ENCODE data around the gene FZR1.

Gene FZR1

DNA sequence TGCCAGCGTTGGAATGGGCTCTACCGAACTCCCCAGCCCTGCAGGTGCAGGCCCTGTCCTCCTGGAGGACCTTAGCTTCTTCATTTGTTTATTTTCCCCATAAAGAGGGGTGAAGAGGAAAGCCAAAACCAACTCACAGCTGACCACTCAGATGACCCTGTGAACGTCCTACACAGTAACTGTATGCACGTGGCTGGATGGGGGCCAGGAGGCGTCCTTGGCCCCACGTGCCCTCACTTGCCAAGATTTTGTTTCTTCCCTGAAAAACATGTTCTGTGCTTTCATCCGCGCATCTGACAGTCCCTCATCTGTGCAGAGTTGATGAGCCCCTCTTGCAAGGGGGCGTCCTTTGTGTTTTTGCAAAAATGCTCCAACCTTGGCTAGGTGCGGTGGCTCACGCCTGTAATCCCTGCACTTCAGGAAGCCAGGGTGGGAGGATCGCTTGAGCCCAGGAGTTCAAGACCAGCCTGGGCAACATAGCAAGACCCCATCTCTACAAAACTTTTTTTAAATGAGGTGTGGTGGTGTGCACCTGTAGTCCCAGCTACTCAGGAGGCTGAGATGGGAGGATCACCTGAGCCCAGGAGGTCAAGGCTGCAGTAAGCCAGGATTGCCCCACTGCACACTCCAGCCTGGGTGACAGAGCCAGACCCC lies 27.6 kb downstream of the FZR1 start:
- no peak for DNase-seq

DNA sequence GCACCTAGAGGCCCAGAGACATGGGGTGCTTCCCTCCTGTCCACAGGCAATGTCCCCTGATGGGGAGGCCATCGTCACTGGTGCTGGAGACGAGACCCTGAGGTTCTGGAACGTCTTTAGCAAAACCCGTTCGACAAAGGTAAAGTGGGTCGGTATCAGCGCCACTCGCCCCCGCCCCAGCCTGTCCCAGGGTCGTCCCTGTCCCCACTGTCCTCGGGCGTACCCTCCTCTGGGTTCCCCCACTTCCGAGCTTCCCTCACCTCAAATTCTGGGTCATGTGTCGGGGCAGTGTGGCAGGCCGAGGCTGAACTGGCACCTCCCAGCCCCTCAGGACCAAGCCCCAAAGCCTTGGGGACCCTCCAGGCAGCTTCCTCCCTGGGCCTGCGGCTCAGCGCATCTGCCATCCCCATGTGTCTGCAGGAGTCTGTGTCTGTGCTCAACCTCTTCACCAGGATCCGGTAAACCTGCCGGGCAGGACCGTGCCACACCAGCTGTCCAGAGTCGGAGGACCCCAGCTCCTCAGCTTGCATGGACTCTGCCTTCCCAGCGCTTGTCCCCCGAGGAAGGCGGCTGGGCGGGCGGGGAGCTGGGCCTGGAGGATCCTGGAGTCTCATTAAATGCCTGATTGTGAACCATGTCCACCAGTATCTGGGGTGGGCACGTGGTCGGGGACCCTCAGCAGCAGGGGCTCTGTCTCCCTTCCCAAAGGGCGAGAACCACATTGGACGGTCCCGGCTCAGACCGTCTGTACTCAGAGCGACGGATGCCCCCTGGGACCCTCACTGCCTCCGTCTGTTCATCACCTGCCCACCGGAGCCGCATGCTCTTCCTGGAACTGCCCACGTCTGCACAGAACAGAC lies 28.5 kb downstream of the FZR1 start:
- no peak for DNase-seq

DNA sequence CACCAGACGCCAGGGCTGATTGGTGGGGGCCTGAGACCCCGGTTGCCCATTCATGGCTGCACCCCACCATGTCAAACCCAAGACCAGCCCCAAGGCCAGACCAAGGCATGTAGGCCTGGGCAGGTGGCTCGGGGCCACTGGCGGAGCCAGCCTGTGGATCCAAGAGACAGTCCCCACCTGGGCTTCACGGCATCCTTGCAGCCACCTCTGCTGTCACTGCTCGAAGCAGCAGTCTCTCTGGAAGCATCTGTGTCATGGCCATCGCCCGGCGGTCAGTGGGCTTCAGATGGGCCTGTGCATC lies 29.1 kb downstream of the FZR1 start:
- no peak for DNase-seq

DNA sequence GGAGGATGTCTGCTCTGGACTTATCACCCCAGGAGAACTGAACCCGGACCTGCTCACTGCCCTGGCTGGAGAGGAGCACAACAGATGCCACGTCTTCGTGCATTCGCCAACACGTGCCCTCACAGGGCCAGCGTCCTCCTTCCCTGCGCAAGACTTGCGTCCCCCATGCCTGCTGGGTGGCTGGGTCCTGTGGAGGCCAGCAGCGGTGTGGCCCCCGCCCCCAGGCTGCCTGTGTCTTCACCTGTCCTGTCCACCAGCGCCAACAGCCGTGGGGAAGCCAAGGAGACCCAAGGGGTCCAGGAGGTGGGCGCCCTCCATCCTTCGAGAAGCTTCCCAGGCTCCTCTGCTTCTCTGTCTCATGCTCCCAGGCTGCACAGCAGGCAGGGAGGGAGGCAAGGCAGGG lies 29.5 kb downstream of the FZR1 start:
- DNase-seq, result no peak

DNA sequence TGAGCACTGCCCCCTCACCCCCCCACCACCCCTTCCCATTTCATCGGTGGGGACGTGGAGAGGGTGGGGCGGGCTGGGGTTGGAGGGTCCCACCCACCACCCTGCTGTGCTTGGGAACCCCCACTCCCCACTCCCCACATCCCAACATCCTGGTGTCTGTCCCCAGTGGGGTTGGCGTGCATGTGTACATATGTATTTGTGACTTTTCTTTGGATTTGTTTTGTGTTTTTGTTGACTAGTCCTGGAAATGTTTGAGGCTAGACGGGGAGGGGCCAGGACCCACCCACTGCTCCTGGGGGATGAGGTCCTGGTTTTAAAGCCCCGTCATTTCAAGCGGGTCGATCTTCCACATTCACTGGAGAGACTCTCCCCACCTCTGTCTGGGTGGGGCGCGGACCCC lies 29.9 kb downstream of the FZR1 start:
- no peak for DNase-seq

DNA sequence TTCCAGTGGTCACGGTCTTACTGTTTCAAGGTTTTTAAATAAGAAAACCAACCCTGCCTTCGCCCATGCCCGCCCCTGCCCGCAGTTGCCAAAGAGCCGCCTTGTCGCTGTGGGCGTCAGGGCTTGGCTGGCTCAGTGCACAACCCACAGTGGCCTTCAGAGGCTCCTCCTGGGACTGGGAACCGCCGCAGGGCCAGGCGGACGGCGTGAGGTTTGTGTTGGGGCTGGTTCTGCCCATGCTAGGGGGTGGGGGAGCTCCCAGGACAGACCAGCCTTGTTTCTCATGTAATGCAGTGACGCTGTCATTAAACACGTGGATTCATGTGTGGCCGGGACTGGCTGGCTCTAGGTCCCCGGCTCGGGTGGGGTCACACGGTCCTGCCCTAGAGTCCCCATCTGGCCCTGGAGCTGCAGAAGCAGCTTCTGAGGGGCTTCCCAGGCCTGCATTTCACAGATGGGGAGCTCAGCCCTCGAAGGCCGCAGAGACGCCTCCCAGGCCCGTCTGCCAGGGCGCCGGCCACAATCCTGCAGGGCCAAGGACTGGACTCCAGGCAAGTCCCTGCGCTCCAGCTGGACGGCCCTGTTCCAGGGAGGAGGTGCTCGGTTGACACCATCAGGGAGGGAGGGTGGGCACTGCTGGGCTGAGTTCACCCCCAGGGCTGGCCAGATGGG lies 30.5 kb downstream of the FZR1 start:
- DNase-seq, result no peak

DNA sequence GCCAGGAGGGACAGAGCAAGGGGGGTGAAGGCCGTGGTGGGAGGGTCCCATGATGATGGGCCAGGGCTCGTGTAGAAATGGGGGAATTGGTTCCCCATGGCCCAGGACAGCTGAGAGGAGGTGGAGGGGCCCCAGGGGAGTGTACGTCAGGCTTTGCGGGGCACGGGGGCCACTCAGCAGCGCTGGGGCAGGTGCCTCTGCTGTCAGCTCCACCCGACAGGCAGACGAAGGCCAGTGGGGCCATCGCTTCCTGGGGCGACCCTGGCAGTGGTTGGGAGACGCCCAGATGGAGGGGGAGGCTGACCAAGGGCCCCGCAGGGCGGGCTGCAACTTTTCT lies 31.0 kb downstream of the FZR1 start:
- DNase-seq, result no peak

DNA sequence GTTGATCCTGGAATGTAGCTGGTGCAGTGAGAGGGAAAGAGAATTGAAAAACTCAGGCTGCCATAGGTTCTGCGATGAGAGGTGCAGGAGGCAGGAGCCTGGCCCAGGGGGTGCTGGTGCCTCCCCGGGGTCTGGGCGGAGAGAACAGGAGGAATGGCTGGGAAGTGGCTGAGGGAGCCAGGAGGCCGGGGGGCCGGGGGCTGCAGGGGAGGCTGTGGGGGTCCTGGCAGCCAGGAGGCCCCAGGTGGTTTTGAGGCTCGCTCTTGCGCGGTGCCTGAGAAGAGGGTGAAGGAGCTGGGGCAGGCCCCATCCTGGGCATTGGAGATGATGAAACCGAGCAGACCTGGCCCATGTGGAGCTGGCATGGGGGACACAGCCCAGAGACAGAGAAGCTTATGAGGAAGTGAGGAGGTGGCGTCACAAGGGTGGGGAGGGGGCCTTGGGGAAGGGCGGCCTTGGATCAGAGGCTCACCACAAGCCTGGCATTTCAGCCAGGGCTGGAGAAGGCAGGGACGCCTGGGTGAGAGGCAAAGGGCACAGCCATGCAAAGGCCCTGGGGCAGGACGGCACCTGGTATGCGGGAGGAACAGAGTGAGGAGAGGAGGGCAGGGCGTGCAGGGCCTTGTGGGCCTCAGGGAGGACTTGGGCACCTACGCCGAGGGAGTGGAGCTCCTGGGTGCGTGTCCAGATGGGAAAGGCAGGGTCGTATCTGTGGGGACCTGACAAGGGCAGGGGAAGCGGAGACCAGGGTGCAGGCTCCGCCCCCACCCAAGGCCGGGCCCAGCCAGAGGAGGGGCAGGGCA lies 31.5 kb downstream of the FZR1 start:
- DNase-seq, result no peak

DNA sequence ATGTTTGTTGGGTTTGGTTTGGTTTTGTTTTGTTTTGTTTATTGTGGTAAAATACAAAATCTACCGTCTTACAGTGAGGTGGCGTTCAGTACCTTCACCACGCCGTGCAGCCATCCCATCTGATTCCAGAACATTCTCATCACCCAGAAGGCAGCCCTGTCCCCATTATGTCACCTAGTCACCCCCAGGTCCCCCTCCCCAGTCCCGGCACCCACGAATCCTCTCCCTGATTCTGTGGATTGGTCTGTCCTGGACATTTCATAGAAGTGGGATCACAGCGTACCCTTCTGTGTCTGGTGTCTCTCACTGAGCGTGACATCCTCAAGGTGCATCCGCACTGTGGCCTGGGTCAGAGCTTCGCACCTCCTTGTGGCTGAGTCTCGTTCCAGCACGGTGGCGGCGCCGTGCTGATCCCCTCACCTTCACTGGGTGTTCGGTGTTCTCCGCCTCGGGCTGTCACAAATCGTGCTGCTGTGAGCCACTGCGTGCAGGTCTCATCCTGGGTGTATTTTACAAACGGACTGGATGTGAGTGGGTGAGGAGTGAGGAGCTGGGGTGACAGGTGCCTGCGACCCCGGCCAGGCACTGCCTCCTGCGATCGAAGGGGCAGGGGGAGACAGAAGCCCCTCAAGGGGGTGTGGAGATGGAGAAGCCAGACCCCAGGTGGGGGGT lies 32.3 kb downstream of the FZR1 start:
- DNase-seq, result no peak

DNA sequence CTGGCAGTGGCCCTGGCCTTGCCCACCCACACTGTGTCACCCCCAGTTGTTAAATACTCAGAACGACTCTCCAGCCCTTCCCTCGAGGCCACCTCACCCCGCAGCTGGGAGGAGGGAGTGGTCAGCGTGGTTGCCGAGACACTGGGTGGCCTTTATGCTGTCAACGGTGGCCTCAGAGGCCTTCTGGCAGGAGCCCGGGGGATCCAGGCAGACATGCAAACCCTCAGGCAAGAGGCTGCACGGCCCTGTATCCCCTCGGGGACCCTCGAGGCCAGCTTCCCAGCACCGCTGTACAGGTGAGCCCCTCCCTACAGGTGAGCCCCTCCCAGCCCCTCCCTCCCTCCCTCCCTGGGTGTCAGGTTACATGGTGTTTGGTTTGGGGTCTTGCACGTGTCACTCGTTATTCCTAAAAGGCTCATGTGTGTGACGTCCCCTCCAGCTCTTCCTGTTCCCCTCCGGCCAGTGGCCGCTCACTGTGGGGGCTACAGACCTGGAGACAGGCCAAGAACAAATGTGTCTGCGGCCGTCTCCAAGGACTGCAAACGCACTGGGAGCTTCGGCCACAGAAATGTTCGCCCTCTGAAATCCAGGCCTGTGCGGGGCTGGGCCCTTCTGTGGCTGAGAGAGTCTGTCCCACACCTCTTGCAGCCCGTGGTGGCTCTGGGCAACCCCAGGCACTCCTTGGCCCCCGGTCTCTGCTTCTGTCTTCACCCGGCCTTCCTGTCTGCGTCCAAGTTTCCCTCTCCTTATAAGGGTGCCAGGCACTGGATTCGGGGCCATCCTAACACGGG lies 33.0 kb downstream of the FZR1 start, which contains the start of gene TEKTIP1:
TEKTIP1 (plus strand) TSS at position 210 of the 791 bp plus-strand sequence; CDS start at position 214, 4 bp downstream.
- no peak for DNase-seq

DNA sequence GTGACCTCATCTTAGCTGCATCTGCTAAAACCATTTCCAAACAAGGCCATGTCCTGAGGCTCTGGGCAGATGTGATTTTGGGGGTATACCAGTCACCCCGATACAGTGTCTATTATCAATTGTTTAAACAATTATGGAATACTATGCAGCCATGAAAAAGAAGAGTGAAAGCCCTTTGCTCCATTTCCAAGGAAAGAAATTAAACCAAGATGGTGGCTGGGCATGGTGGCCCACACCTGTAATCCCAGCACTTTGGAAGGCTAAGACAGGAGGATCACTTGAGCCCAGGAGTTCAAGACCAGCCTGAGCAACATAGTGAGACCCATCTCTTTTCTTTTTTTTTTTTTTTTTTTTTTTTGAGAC lies 33.6 kb downstream of the FZR1 start:
- DNase-seq, result no peak

DNA sequence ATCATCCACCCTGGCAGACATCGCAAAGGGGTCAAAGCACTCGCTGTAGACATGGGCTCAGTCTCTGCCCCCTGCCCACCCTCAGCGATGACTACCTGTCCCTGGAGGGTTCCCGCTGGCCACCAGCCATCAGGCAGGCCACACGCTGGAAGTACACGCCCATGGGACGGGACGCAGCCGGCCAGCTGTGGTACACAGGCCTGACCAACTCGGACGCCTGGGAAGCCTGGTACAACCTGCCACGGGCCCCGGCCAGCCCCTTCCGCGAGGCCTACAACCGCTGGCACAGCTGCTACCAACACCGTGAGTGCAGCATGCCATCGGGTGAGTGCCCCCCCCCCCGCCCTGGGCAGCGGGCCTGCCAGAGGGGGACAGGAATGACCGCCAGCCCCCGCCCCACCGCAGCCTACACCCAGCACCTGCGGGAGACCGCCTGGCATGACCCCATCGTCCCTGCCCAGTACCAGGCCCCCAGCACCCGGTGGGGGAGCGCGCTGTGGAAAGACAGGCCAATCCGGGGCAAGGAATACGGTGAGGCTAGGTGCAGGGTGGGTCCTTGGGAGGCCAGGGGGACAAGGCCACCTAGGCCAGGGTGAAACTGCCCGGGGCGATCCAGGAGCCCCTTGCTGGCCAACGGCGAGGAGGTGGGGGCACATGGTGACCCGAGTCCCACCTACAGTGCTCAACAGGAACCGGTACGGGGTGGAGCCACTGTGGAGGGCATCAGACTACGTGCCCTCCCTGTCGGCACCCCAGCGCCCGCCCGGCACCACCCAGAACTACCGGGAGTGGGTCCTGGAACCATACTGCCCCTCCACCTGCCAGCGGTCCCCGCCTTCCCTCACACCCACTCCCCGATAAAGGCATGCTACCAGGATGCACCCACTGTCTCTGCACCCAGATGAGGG lies 37.3 kb downstream of the FZR1 start:
- DNase-seq, result no peak

DNA sequence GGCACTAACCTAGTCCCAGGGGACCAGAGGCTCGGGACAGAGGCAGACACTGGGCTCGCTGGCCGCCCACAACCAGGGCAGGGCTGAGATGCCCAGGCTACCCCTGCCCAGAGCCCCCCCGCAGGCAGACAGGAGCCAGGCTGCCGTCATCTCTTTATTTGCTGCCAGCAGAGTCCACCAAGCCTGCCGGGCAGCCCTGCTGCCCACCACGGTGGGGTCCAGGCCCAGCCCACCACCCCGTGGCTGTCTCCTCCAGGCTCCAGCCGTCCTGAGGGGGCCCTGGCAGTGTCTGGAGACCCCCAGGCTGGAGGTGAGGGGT lies 37.9 kb downstream of the FZR1 start:
- no peak for DNase-seq

DNA sequence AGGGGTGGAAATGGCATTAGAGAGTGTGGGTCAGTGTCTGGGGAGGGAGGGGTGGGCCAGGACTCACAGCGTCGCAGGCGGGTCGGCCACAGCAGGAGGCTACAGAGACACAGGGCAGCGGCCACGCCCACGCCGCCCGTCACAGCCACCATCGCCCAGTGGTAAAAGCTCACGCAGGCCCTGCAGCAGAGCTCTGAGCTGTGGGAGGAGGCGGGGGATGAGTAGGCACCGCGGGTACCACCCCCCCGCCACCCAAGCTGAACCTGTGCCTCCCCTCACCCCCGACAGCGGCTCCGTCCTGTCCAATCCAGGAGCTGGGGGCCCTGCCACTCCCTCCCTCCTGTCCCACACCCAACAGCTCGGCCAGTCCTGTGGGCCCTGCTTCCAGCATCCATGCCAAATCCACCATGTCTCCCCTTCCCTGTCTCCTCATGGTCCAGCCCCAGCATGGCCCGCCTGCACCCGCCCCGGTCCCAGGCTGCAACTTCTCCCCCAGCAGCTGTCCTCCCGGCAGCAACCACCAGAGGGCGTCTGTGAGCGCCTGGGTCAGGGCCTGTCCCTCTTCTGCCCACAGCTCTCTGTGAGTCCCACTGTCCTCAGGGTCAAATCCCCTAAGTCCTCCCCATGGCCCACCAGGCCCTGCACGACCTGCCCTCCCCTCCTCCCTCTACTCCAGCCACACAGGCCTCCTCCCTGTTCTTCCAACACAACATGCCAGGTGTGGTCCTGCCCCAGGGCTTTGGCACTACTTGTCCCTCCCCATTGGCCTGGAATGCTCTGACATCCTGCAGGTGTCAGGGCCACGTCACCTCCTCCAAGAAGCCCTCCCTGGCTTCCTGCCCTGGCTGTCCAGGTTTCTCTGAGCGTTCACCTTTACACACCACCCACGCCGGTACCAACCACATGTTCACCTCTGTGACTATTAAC lies 38.9 kb downstream of the FZR1 start:
- no peak for DNase-seq

DNA sequence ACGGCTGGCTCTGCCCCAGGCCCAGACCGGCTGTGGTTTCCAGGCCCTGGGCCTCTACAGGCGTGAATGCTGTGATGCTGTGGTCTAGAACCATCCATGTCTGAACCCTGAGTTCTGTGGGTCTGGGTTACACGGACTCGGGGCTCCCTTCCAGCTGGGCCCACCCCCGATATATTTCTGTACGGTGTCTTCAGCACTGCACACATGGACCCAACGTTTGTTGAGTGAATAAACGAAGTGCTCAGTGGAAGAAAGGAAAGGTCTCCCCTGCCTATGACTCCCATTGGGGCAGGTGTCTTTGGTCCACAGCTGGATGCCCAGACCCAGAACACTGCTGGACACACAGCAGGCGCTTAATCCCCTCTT lies 39.5 kb downstream of the FZR1 start:
- no peak for DNase-seq

DNA sequence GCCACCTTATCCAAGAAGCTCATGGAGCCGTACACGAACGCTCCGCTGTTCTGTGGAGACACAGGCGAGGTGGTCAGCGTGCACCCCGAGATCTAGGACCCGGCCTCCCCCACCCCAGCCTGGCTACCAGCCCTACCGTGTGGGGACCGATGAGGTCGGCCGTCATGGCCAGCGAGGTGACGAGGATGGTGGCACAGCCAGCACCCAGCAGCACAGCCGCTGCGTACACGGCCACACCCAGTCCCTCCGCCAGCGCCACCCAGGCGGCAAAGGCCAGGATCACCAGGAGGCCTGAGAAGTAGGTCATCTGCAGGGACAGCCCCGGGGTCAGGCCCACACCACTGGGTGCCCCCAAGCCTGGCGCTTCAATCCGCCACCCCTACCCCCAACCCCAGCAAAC lies 40.0 kb downstream of the FZR1 start:
- DNase-seq, result no peak

DNA sequence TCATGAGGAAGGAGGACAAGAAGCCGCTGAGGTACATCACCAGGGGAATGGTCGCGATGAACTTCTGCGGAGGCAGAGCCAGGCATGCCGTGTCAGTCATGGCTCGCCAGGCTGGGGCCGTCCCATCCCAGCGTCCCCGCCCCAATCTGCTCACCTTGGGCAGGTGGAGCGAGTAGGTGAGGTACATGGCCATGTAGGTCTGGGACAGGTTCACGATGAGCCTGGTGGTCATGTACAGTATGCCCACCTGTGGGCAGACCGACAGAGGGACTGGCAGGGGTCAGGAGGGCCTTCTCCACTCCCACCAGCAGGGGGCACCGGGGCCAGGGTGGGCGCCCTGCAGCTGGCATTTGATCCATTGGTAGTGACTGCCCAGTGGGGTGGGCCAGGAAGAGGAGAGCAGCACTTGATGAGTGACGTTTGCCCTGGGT lies 41.2 kb downstream of the FZR1 start:
- no peak for DNase-seq

DNA sequence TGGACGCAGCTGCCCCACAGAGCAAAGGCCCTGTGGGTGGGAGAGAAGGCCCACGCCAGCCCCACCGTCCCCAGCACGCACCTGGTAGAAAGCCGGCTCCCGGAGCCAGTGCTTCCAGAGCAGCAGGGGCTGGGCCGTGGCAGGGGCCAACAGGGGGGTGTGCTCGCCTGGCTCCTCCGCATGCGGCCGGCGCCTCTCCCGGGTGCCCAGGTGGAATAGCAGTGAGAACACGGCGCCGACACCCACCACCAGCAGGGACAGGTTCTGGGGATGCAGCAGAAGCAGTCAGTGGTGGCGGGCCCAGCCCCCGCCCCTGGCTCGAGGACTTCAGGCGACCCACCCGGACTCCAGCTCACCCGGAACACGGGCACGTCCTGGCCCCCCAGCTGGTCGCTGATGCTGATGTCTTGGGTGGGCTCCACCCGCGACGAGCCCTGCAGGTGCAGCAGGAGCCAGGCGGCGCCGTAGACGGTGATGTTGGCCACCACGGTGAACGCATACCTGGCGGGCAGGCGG lies 41.7 kb downstream of the FZR1 start:
- DNase-seq, result no peak

DNA sequence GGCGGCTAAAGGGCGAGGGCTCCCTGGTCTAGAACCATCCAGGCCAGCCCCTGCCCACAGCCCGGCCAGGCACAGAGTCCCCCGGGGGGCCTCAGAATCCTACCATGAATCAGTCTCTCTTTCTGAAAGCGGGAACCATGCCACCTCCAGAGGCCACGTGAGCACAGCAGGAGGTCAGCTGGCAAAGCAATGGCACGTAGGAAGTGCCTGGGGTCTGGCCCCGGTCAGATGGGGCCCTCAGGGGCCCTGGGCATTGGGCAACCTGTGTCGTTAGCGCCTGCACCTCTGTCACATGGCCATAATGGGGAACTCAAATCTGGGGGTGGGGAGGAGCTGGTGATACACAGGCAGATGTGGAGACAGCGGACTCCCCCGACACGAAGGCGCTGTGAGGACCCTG lies 42.5 kb downstream of the FZR1 start:
- DNase-seq, result no peak

DNA sequence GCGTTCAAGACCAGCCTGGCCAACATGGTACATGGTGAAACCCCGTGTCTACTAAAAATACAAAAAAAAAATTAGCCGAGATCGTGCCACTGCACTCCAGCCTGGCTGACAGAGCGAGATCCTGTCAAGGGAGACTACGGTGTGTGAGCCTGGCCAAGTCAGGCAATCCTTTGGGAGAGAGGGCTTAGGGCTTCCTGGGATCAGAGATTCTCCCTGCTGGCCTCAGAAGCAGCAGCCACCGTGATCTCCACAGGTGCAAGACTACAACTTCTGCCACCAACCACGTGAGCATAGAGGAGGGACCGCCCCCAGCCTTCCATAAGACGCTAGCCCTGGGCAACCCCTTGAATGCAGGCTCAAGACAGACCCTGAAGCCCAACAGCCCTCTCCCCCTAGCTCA lies 43.7 kb downstream of the FZR1 start:
- DNase-seq, result no peak
